ENCODE results near the gene PACRG.

- no peak for TF ChIP-seq POLR2AphosphoS5 (IDR thresholded peaks at IDR 0.05; ENCODE audit: low read depth, low read length)
- TF ChIP-seq SIN3A (IDR thresholded peaks at IDR 0.05; ENCODE audit: borderline replicate concordance, insufficient read depth, low read length), result no peak
Measured at GRCh38 chr6:163232015-163232523, 504.3 kb downstream of the PACRG start.
